HepG2 (cell line): ENCODE measurements around the gene TH. TPM values are rescaled to one million over a fixed set of nuclear protein-coding genes. Genes with fewer than 3 reads are reported as not detected.

Experiments
- ATAC-seq: fragments of 200-7000 bp; cut with Tn5 transposase; 3 replicates; pipeline ENCODE4 v1.9.1; 2020; ENCODE audit warnings: mild to moderate bottlenecking, moderate library complexity
- BruUV-seq: library from RNA; stranded (reverse); fragments of 400-500 nt; replicated peaks from 2 replicates; lab custom pipeline; 2021; lab: Mats Ljungman, UMichigan
- CTCF ChIA-PET: fragments of 300-600 bp; formaldehyde crosslinking; extraction: SDS; loops from one replicate; lab custom pipeline; 2021; ENCODE audit warnings: low total read pairs, inconsistent platforms, low intra/inter-chr PET ratio; lab: Yijun Ruan, JAX
- POLR2A ChIA-PET: fragments of 350-600 bp; sonication (Branson Sonifier 250); formaldehyde crosslinking; loops from one replicate; lab custom pipeline; 2020; ENCODE audit warnings: antibody characterized with exemption, inconsistent platforms; lab: Yijun Ruan, JAX
- DNase-seq: peaks from one replicate; pipeline ENCODE4 v3.0.0-alpha.2; 2015; ENCODE audit warnings: low spot score
- FAIRE-seq: peaks from 3 replicates; lab custom pipeline; 2011; peaks lifted over from hg19 to GRCh38; lab: Jason Lieb, UNC
- H2AFZ ChIP-seq: one replicate; pipeline ENCODE4 v1.6.1; 2011; ENCODE audit warnings: low read length, inconsistent platforms
- H3K27ac ChIP-seq: fragments of 300-600 bp; 3 replicates; pipeline ENCODE4 v1.8.0; 2011; ENCODE audit warnings: mixed run types, mild to moderate bottlenecking, mixed read lengths, low read length, inconsistent platforms; ENCODE audit not compliant: insufficient read depth; ENCODE audit errors: extremely low read length
- H3K27me3 ChIP-seq, 2 experiments: fragments of 200-600 bp in 1 of 2; 2 replicates in 1 of 2; 3 replicates in 1 of 2; pipeline versions ENCODE4 v1.6.0 to v1.8.0; 2011; ENCODE audit warnings: low read length in 2 of 2, mild to moderate bottlenecking in 2 of 2, moderate library complexity in 2 of 2, inconsistent platforms in 1 of 2; ENCODE audit not compliant: insufficient read depth in 2 of 2, control insufficient read depth in 1 of 2
- H3K36me3 ChIP-seq, 2 experiments: fragments of 200-600 bp in 1 of 2; replicated peaks in 1 of 2; 2 replicates in 1 of 2; 3 replicates in 1 of 2; pipeline versions ENCODE4 v1.5.1 to v1.8.0; 2011; ENCODE audit warnings: low read length in 2 of 2, inconsistent platforms in 1 of 2; ENCODE audit not compliant: insufficient read depth in 2 of 2, control insufficient read depth in 1 of 2
- H3K4me1 ChIP-seq: 2 replicates; pipeline ENCODE4 v1.5.1; 2012; ENCODE audit warnings: low read length, inconsistent platforms; ENCODE audit not compliant: insufficient read depth
- H3K4me2 ChIP-seq: 2 replicates; pipeline ENCODE4 v1.6.0; 2011; ENCODE audit warnings: low read depth, low read length, inconsistent platforms
- H3K4me3 ChIP-seq, 3 experiments: fragments of 200-600 bp in 1 of 3; sonication (generic), shearing (Covaris generic) in 1 of 3; replicated peaks in 1 of 3; 2 replicates each; pipeline ENCODE4 v1.5.1; 2011 to 2016; ENCODE audit warnings: low read length in 3 of 3, inconsistent platforms in 2 of 3, low read depth in 2 of 3, mild to moderate bottlenecking in 2 of 3, control low read depth in 1 of 3, mixed read lengths in 1 of 3; ENCODE audit not compliant: insufficient read depth in 1 of 3
- H3K79me2 ChIP-seq: one replicate; pipeline ENCODE4 v1.6.1; 2011; ENCODE audit warnings: low read length, inconsistent platforms; ENCODE audit not compliant: insufficient read depth
- H3K9ac ChIP-seq: 2 replicates; pipeline ENCODE4 v1.6.0; 2011; ENCODE audit warnings: mild to moderate bottlenecking, low read depth, low read length, inconsistent platforms; ENCODE audit not compliant: insufficient read depth
- H3K9me3 ChIP-seq: 2 replicates; pipeline ENCODE4 v1.5.1; 2012; ENCODE audit warnings: mild to moderate bottlenecking, low read length
- H4K20me1 ChIP-seq: 2 replicates; pipeline ENCODE4 v1.6.0; 2011; ENCODE audit warnings: inconsistent platforms, mild to moderate bottlenecking, low read length, moderate library complexity; ENCODE audit not compliant: insufficient read depth
- AHR ChIP-seq: IDR thresholded peaks from 2 replicates; pipeline ENCODE4 v1.6.1; 2018; ENCODE audit warnings: missing genetic modification reagents, missing compliant biosample characterization
- CC2D1A ChIP-seq: sonication (generic); formaldehyde crosslinking; IDR thresholded peaks from 2 replicates; pipeline ENCODE4 v1.8.1; 2023; ENCODE audit warnings: mild to moderate bottlenecking, missing genetic modification reagents
- GATAD1 ChIP-seq: IDR thresholded peaks from 2 replicates; pipeline ENCODE4 v1.6.1; 2016; ENCODE audit warnings: missing genetic modification reagents, missing compliant biosample characterization
- GPBP1L1 ChIP-seq: sonication (generic); formaldehyde crosslinking; IDR thresholded peaks from 2 replicates; pipeline ENCODE4 v1.5.0; 2020; ENCODE audit warnings: mild to moderate bottlenecking, missing genetic modification reagents
- GTF2F1 ChIP-seq: fragments of 150-350 bp; IDR thresholded peaks from 2 replicates; pipeline ENCODE4 v1.6.1; 2014; ENCODE audit warnings: low read length
- HOXA7 ChIP-seq: sonication (generic); formaldehyde crosslinking; IDR thresholded peaks from 2 replicates; pipeline ENCODE4 v1.8.1; 2022; ENCODE audit warnings: mild to moderate bottlenecking, missing genetic modification reagents, moderate library complexity
- KDM5A ChIP-seq: fragments of 200-600 bp; sonication (generic); IDR thresholded peaks from 2 replicates; pipeline ENCODE4 v1.7.0; 2018; ENCODE audit warnings: antibody characterized with exemption, mild to moderate bottlenecking, low read length, borderline replicate concordance
- MLLT10 ChIP-seq: sonication (generic); formaldehyde crosslinking; IDR thresholded peaks from 2 replicates; pipeline ENCODE4 v1.4.0; 2020; ENCODE audit warnings: missing genetic modification reagents
- MNT ChIP-seq: fragments of 450-650 bp; IDR thresholded peaks from 2 replicates; pipeline ENCODE4 v1.6.1; 2016
- PAF1 ChIP-seq: IDR thresholded peaks from 2 replicates; pipeline ENCODE4 v1.6.1; 2016; ENCODE audit warnings: missing genetic modification reagents, missing compliant biosample characterization
- POLR2G ChIP-seq: fragments of 200-400 bp; formaldehyde crosslinking; IDR thresholded peaks from 2 replicates; pipeline ENCODE4 v1.6.1; 2018; ENCODE audit warnings: mild to moderate bottlenecking, low read depth, low read length, moderate library complexity
- RBM22 ChIP-seq: fragments of 200-400 bp; formaldehyde crosslinking; optimal IDR thresholded peaks from 2 replicates; pipeline ENCODE3; 2017; ENCODE audit warnings: mild to moderate bottlenecking, low read length, moderate library complexity
- REPIN1 ChIP-seq: sonication (generic); formaldehyde crosslinking; IDR thresholded peaks from 2 replicates; pipeline ENCODE4 v1.8.0; 2022; ENCODE audit warnings: missing genetic modification reagents, low read depth, mild to moderate bottlenecking, borderline replicate concordance
- SYNCRIP ChIP-seq: fragments of 200-400 bp; formaldehyde crosslinking; IDR thresholded peaks from 2 replicates; pipeline ENCODE4 v1.6.1; 2018; ENCODE audit warnings: mild to moderate bottlenecking, low read depth, low read length; ENCODE audit not compliant: insufficient read depth
- WIZ ChIP-seq: sonication (generic); formaldehyde crosslinking; IDR thresholded peaks from 2 replicates; pipeline ENCODE4 v1.5.1; 2020; ENCODE audit warnings: mild to moderate bottlenecking, missing genetic modification reagents
- ZBTB21 ChIP-seq: sonication (generic); formaldehyde crosslinking; IDR thresholded peaks from 2 replicates; pipeline ENCODE4 v1.4.0; 2020; ENCODE audit warnings: missing genetic modification reagents
- ZFY ChIP-seq: sonication (generic); formaldehyde crosslinking; IDR thresholded peaks from 2 replicates; pipeline ENCODE4 v1.4.0; 2020; ENCODE audit warnings: missing genetic modification reagents
- ZNF143 ChIP-seq: sonication (generic); formaldehyde crosslinking; IDR thresholded peaks from 2 replicates; pipeline ENCODE4 v1.4.0; 2020; ENCODE audit warnings: missing genetic modification reagents
- ZNF235 ChIP-seq: sonication (generic); formaldehyde crosslinking; IDR thresholded peaks from 2 replicates; pipeline ENCODE4 v1.8.1; 2023; ENCODE audit warnings: mild to moderate bottlenecking, missing genetic modification reagents, borderline replicate concordance
- ZNF468 ChIP-seq: sonication (generic); formaldehyde crosslinking; IDR thresholded peaks from 2 replicates; pipeline ENCODE4 v1.8.0; 2022; ENCODE audit warnings: mild to moderate bottlenecking, moderate library complexity, missing genetic modification reagents
- ZNF564 ChIP-seq: sonication (generic); formaldehyde crosslinking; IDR thresholded peaks from 2 replicates; pipeline ENCODE4 v1.8.1; 2023; ENCODE audit warnings: mild to moderate bottlenecking, missing genetic modification reagents
- ZNF605 ChIP-seq: sonication (generic); formaldehyde crosslinking; IDR thresholded peaks from 2 replicates; pipeline ENCODE4 v1.8.0; 2022; ENCODE audit warnings: mild to moderate bottlenecking, missing genetic modification reagents
- ZNF749 ChIP-seq: sonication (generic); formaldehyde crosslinking; IDR thresholded peaks from 2 replicates; pipeline ENCODE4 v1.8.0; 2022; ENCODE audit warnings: mild to moderate bottlenecking, missing genetic modification reagents, moderate library complexity, borderline replicate concordance
- whole genome bisulfite sequencing: methylation state at CpG from one replicate; pipeline ENCODE4 v1.1.6; 2017; ENCODE audit warnings: low lambda C conversion rate; 5-methylcytosine and 5-hydroxymethylcytosine counted together
- in situ Hi-C: cut with HindIII; loops from 2 replicates; pipeline ENCODE4 v1.10.0; 2017; ENCODE audit warnings: low pct_unique_long_range_greater_than_20kb; ENCODE audit not compliant: extremely low pct_ligation_motif_present
- intact Hi-C: fragments of 100-400 bp; cut with micrococcal nuclease; formaldehyde crosslinking; loops from one replicate; pipeline ENCODE4 v1.10.0; 2022; ENCODE audit not compliant: unreplicated experiment
- polyA plus RNA-seq, 8 experiments: library from polyadenylated mRNA; depleted of rRNA in 3 of 8; stranded (reverse) in 7 of 8; unstranded in 1 of 8; fragments of >200 nt; fragmentation: Illumina TruSeq in 4 of 8; extraction: Trizol in 4 of 8; gene quantifications; 2 replicates each; pipeline versions ENCODE4 v1.2.1 to v1.2.3, GENCODE V29; 2011 to 2016; ENCODE audit warnings: low read depth in 4 of 8, missing spikeins in 1 of 8, mixed read lengths in 1 of 8; ENCODE audit not compliant: insufficient read depth in 1 of 8
- total RNA-seq, 5 experiments: library from RNA; depleted of rRNA; stranded (reverse); fragments of >200 nt; fragmentation: Illumina TruSeq; extraction: Trizol; gene quantifications; 2 replicates each; pipeline ENCODE4 v1.2.3, GENCODE V29; 2016; ENCODE audit warnings: low read depth in 1 of 5

Gene TH
- total and polyA plus RNA-seq, 2 of the 13 experiments (the other 11 are each of a cell fraction or from before 2014, with no cell fraction given): 0.36 TPM; not detected in 1

GRCh38 chr11:2128511-2129307, 42.9 kb downstream of the TH start:
- H3K4me1 ChIP-seq: peaks cover 9% of the 10 kb centered on the region
- WGBS: 52% methylated on average over 11 of the region's 12 CpGs
- POLR2A ChIA-PET: interaction anchor here (0.8 to 1.4 kb wide), 4 partner anchors 8 to 142 kb away, joined by 3 to 4 read pairs (median 4); no protein-coding TSS in a partner anchor
- in situ Hi-C loops (no loop called here), intact Hi-C loops (no loop called here)
- CTCF ChIA-PET: no interaction called here
- H3K9ac ChIP-seq: no peak overlapping the region
- no peaks in the 10 kb centered on the region for H3K9me3 ChIP-seq
- peaks cover 15 to 27% of the 10 kb centered on the region in 2 experiments; a peak in 4 of 5 replicates for H3K36me3 ChIP-seq
- H3K79me2 ChIP-seq: no peaks in the 10 kb centered on the region
- H2AFZ ChIP-seq: no peak overlapping the region
- peak overlapping the region; percentile 21 for H3K27ac ChIP-seq
- H4K20me1 ChIP-seq: peaks cover 31% of the 10 kb centered on the region; the same call in 1 of the 2 replicates
- no peaks in the 10 kb centered on the region for H3K27me3 ChIP-seq
- FAIRE-seq (no peak), DNase-seq (peak; percentile 35), ATAC-seq (peak; percentile 41)
- BruUV-seq: no TSS peak
- no peak overlapping the region for H3K4me3 ChIP-seq
- H3K4me2 ChIP-seq: no peak overlapping the region
- TF ChIP-seq GTF2F1 (no peak), ZFY (CRISPR knock-in tag) (peak; percentile 13; the same call in 1 of the 2 replicates), MLLT10 (CRISPR knock-in tag) (no peak), ZNF143 (no peak), SYNCRIP (no peak), WIZ (CRISPR knock-in tag) (peak; percentile 82; the same call in 1 of the 2 replicates), KDM5A (no peak), MNT (no peak), ZNF235 (CRISPR knock-in tag) (no peak), ZBTB21 (no peak; the same call in 1 of the 2 replicates), RBM22 (peak; percentile 96), REPIN1 (CRISPR knock-in tag) (peak; percentile 31; the same call in 1 of the 2 replicates), HOXA7 (CRISPR knock-in tag) (peak; percentile 18; the same call in 1 of the 2 replicates), ZNF564 (0 out of 2 replicates have a peak, but pooled peaks have one; percentile 18), GPBP1L1 (CRISPR knock-in tag) (no peak), PAF1 (CRISPR knock-in tag) (peak; percentile 100), ZNF468 (no peak; the same call in 1 of the 2 replicates), GATAD1 (CRISPR knock-in tag) (peak; percentile 11; the same call in 1 of the 2 replicates), CC2D1A (CRISPR knock-in tag) (no peak), ZNF749 (CRISPR knock-in tag) (no peak), AHR (no peak), POLR2G (peak; percentile 89), ZNF605 (peak; percentile 31; the same call in 1 of the 2 replicates)
